ENCODE measurements around the gene MAJIN. TPM values are rescaled to one million over a fixed set of nuclear protein-coding genes. Genes with fewer than 3 reads are reported as not detected.

MAJIN gene
- total RNA-seq, 1 donor: not detected

DNA sequence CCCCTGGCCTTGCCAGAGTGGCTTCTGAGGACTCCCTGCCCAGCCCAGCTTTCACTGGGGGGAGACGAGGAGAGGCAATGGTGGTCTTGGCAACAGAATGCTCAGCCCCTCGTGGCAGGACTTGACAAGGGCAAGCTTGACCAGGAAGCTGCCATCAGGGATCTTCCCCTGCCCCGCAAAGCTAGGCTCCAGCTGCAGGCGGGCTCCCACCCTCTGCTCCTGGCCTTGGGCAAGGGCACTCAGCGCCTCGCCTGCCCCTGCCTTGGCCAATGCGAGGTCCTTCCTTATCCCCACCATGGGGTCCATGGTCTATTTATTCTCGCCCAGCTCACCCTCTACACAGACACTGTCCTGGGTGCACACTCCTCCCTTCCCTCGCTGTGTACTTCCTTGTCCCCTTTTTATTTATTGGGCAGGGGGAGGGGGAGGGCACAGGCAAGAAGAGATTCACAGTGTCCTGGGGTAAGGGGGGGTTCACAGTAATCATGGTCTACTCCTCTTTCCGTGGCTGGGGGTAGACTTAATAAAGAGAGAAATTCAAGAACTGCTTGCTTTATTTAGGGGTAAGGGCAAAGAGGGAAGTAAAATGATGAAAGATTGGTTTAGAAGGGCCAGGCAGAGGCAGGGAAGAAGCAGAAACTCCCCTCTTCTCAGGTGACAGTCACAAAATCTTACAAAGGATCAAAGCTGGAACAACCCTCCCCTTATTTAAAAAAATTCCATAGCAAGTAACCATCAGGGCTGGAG lies 37.8 kb downstream of the MAJIN start:
- DNase-seq (ENCODE audit: low read depth in 2 of 3, low spot score in 2 of 3): no peak

DNA sequence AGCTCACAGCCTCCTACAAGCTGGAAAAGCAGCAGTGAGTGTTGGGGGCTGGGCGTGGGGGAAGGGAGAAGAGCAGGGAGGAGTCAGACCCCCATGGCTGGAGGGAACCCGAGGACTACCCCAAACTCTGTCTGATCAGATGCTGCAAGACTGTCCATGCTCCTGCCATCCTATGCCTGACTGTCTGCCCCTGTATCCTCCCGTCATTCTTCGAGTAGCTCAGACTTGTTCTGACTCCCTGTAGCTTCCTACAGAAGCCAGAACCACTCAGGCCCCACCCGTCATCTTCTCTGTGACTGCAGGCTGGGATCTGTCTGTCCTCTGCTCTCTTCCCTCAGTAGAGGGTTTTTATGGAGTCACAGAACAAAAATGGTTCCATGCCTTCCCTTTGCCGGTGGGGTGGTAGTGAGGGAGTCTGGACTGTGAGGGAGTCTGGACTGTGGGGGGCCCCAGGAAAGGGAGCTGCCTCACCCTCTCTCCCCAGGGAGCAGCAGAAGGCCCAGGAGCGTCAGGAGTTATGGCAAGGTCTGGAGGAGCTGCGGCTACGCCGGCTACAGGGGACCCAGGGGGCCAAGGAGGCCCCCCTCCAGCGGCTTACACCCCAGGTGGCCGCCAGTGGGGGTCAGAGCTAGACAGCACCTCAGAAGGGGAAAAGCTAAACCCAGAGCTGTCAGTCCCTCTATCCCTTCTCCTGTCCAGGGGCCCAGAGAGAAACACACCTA lies 38.5 kb downstream of the MAJIN start:
- DNase-seq (ENCODE audit: low read depth in 2 of 3, low spot score in 2 of 3): no peak

DNA sequence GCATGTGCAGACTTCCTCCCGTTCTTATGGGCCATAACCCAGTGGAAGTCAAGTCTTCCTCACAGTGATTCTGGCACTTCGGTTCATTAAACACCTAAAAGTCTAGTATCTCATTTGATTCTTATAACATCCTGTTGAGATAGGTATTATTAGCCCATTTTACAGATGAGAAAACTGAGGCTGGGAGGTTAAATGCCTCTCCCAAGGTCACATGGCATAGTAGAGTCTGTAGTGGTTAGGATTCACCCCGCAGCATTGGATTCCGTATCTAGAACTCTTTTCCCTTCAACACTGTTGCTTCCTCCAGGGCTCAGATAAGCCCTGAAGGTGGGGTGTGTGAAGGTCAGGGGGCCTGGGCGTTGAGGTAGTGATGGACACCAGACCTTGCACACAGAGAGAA lies 39.6 kb downstream of the MAJIN start:
- DNase-seq (ENCODE audit: low read depth in 2 of 3, low spot score in 2 of 3): no peak

DNA sequence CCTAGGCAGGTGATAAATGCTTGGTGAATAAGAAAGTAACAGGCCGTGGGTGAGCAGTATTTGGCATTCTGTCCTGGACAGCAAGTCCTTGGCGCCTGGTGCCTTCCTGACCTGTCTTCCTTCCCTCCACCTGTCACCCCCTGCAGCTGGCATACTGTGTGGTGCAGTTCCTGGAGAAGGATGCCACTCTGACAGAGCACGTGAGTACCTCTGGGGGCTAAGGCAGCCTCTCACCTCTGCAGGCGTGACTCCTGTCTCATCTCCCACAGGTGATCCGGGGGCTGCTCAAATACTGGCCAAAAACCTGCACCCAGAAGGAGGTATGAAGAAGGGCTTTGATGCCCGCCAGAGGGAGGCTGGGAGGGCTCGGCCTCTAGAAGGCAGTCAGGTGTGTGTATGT lies 40.6 kb downstream of the MAJIN start:
- DNase-seq (ENCODE audit: low read depth in 2 of 3, low spot score in 2 of 3): no peak

DNA sequence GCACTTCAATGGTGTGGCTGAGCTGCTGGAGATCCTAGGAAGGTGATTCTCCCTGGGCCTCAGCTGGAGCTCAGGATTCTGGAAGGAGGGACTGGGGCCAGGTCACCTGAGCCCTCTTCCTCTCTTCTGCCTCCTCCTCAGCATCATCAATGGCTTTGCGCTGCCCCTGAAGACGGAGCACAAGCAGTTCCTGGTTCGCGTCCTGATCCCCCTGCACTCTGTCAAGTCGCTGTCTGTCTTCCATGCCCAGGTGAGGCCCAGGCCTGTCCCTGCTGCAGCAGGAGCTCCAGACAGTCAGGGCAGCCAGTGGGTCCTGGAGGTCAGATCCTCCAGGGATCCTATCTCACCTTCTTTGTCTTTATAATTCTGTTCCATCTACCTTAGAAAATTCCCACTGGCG lies 41.6 kb downstream of the MAJIN start:
- DNase-seq (ENCODE audit: low read depth in 2 of 3, low spot score in 2 of 3): no peak

DNA sequence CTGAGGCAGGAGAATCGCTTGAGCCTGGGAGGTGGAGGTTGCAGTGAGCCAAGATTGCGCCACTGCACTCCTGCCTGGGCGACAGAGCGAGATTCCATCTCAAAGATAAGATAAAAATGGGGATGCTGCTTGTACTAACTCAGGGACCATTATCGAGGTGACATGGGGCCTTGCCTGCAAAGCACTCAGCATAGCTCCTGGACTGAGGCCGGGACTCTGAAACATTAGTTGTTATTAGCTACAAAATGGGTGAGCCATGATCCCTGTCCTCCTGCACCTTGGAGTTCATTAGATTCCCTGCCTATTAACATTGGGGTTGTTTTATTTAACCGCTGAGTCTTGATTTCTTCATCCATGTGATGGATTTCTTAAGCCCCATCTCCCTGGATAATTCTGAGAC lies 42.3 kb downstream of the MAJIN start:
- no peak for DNase-seq (ENCODE audit: low read depth in 2 of 3, low spot score in 2 of 3)

DNA sequence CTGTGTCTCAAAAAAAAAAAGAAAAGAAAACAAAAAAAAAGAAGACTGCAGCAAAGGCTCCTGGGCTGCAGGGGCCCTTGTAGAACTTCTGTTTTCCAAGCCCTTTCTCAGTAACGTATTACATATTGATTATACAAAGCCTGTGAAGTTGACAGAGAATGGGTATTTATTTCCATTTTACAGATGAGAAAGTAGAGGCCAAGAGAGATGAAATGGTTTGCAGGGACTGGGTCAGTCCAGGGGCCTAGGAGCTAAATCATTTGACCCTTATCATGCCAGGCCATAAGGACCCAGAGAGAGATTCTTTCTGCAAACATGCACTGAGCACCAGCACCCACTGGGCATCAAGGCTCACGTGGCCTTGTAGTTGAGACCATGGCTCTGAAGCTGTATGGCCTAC lies 43.0 kb downstream of the MAJIN start:
- DNase-seq (ENCODE audit: low read depth in 2 of 3, low spot score in 2 of 3): no peak

DNA sequence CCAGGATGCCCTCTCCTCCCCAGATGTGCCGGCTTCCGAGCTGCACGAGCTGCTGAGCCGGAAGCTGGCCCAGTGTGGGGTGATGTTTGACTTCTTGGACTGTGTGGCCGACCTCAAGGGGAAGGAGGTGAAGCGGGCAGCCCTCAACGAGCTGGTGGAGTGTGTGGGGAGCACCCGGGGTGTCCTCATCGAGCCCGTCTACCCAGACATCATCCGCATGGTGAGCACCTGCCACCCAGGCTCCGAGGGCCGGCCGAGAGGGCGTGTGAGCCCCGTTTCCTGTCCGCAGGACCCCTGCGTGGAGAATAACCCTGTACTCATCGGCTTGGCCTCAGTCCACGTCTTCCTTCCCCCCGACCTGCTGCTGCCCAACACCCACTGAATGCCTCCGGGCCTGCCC lies 45.2 kb downstream of the MAJIN start:
- no peak for DNase-seq (ENCODE audit: low read depth in 2 of 3, low spot score in 2 of 3)

DNA sequence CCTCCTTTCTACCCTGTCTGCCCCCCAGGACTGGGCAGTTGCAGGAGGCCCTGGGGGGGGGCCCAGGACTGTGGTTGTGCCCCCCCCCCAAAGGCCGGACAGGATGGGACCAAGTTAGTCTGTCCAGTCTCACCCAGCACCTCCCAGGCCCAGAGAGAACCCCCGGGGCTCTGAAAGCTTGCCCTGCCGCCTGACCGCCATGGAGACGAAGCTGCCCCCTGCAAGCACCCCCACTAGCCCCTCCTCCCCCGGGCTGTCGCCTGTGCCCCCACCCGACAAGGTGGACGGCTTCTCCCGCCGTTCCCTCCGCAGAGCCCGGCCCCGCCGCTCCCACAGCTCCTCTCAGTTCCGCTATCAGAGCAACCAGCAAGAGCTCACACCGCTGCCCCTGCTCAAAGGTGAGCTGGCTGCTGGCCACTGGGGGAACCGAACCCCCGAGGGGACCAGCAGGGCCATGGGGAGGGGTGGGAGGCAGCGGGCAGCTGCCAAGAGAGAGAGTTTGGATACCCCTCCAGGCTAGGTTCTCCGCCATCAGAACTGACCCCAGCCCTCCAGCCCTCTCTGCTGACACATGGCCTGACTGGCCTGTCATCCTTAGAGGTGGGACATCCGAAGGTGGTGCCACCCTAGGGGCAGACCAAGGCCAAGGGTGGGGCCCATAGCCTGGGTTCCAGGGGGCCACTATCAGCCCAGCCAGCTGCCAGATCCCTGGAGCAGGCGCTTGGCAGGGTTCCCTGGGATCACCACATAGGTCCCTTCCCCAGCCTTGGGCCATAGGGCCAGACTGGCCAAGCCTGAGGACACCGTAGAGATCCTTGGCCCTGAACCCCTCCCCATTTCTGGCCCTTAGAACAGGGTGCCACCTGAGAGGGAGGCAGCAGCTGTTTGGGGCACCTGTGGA lies 46.1 kb downstream of the MAJIN start:
- no peak for DNase-seq (ENCODE audit: low read depth in 2 of 3, low spot score in 2 of 3)

DNA sequence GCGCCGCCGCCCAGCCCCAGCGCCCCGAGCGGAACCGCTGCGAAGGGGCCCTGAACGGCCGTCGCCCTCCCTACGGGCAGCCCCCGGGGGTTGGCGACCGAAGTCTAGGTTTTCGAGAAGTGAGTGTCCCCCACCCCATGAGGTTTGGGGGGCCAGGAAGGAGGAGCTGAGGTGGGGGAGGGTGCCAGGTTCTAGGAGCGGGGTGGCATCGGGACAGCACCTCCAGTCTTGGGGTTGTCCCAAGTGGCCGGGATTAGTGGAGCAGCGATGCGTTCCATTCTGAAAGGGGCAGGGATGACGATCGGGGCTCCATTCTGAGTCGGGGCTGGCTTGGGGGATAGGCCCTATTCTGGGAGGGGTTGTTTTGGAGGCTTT lies 47.0 kb downstream of the MAJIN start:
- DNase-seq (ENCODE audit: low read depth in 2 of 3, low spot score in 2 of 3): peak in 1 of 3 donors; percentile 18

DNA sequence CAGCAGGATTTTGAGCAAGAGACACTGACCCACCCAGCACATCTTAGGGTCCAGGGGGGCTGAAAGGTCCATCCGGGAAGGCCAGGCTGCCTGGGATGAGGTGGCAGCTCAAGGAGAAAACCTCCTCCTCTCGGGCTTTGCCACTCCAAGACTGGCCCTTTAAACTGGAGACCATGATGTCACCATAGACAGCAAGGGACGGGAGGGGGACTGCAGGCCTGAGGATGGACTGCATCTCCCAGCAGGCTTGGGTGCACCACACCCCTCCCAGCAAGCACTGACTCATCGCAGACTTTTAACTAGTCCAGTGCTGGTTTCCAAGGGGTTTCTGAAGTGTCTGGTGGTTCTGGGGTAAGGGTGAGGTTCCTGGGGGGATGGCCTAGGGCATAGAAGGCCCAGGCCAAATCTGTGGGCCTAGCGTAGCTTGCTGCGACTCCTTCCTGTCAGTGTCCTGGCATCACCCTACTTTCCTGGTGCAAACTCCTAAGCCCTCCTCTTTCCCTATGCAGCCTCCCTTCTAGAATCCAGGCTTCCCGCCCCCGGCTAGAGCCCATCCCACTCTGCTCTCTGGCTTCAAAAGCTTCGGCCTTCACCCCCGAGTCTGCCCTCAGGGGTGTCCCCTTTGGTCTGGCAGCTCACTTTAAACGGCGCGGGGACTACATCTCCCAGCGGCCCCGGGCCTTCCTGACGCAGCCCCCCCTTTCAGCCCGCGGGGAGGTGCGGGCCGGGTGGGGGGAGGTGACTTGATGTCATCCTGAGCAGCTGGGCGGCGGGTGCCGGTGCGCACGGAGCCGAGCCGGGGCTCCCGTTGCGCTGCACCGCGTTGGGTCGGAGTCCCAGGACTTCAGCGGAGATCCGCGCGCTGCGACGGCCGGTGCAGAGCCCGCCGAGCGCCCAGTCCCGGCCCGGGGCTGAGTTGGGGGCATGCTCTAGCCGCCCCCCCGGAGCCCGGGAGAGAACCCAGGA lies 47.7 kb downstream of the MAJIN start, which contains the start of gene PPP2R5B:
Gene PPP2R5B (plus strand): TSS at position 746 of the 966 bp plus-strand sequence. CDS start 1,046 bp downstream, outside the sequence.
- DNase-seq (ENCODE audit: low read depth in 2 of 3, low spot score in 2 of 3): peak; percentile 76 to 95 (median 89)

DNA sequence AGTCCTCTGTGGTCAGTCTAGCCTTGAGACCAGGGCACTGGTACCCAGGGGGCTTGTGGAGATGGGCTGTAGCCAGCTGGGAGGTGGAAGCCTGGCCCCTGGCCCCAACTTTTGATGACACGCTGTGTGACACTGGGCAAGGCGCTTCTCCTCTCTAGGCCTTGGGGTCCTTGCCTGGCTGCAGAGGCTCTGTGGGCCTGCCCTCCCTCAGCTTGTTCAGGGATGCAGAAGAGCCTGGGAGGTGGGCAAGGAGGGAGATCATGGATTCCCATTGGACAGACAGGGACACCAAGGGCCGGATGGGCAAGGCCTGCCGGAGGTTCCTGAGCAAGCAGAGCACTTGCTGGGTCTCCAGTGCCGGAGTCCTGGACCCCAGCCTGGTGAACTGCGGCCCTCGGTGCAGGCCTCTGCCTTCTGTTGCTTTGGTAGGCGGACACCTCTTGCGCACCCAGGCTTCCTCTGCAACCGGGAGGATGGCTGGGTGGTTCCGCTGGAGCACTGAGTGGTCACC lies 48.7 kb downstream of the MAJIN start:
- DNase-seq (ENCODE audit: low read depth in 2 of 3, low spot score in 2 of 3): no peak

DNA sequence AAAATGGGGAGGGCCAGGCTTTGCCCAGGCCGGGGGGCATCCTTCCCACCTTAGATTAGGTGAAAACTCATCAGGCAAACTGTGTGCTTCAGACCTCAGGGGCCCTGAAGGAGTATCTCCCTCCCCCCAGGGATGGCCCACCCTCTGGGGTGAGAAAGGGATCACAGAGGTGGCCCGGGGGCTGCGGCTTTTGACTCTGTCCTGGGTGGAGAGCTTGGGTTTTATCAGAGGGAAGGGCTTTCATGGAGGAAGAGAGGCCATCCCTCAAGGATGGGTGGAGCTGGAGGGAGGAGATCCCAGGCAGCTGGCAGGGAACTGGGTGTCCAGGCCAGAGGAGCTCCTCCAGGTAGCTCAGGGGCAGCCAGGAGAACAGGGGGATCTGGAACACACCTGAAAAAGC lies 50.5 kb downstream of the MAJIN start:
- DNase-seq (ENCODE audit: low read depth in 2 of 3, low spot score in 2 of 3): no peak

DNA sequence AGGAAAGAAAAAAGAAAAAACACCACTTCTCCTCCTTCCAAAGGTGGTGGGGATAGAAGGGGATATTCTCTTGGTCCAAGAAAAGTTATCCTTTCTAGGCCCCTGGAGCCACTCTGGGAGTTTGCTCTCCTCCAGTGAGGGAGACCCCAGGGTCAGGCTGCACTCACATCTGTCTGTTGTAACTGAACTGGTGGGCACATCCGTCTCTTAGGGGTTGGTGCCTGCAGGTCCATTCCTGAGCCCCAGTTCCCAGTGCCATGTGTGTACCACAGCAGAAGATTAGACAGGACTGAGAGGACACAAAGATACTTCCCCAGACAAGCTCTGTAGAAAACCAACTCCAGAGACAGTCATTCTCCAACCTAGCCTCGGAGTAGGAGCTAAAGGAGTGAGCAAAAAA lies 51.8 kb downstream of the MAJIN start:
- no peak for DNase-seq (ENCODE audit: low read depth in 2 of 3, low spot score in 2 of 3)

DNA sequence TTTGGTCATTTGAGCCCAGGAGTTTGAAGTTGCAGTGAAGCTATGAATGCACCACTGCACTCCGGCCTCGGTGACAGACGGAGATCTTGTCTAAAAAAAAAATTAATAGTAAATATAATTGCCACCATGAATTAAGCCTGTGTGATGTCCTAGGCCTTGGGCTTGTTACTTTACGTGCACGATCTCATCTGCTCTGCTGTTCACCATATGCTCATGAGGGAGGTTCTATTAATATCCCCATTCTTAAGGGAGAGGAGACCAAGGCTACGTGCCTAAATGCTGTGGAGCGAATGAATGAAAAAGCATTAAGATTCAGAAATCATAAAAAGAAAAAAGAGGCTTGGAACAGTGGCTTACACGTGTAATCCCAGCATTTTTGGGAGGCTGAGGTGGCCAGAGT lies 52.3 kb downstream of the MAJIN start:
- DNase-seq (ENCODE audit: low read depth in 2 of 3, low spot score in 2 of 3): no peak

DNA sequence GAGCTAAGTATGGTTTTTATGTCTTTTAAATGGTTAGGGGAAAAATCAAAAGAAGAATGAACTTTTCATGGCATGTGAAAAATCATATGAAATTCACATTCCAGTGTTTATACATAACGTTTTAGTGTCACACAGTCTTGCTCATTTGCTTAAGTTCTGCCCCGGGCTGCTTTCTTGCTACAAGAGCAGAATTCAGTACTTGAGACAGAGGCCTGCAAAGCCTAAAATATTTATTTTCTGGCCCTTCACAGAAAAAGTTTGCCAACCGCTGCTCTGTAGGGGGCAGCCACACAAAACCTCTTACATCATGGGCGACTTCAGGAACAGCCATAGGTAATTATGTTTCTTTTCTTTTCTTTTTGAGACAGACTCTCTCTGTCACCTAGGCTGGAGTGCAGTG lies 53.9 kb downstream of the MAJIN start:
- peak in 2 of 3 donors; percentile 45 to 62 for DNase-seq (ENCODE audit: low read depth in 2 of 3, low spot score in 2 of 3)

DNA sequence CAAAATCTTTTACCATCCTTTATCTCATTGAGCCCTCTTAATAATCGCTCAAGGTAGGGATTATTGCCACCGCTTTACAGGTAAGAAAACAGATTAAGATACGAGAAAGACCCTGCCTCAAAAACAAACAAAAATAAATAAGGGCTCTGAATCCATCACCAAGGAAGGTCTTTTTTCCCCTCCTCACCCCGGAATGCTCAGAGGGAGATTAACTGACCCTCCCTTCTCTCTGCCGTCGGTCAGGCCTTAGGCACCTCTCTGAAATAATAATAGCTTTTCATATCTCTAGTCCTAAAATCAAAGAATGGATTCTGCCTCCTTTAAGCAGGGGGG lies 54.3 kb downstream of the MAJIN start:
- peak in 1 of 3 donors; percentile 10 for DNase-seq (ENCODE audit: low read depth in 2 of 3, low spot score in 2 of 3)

DNA sequence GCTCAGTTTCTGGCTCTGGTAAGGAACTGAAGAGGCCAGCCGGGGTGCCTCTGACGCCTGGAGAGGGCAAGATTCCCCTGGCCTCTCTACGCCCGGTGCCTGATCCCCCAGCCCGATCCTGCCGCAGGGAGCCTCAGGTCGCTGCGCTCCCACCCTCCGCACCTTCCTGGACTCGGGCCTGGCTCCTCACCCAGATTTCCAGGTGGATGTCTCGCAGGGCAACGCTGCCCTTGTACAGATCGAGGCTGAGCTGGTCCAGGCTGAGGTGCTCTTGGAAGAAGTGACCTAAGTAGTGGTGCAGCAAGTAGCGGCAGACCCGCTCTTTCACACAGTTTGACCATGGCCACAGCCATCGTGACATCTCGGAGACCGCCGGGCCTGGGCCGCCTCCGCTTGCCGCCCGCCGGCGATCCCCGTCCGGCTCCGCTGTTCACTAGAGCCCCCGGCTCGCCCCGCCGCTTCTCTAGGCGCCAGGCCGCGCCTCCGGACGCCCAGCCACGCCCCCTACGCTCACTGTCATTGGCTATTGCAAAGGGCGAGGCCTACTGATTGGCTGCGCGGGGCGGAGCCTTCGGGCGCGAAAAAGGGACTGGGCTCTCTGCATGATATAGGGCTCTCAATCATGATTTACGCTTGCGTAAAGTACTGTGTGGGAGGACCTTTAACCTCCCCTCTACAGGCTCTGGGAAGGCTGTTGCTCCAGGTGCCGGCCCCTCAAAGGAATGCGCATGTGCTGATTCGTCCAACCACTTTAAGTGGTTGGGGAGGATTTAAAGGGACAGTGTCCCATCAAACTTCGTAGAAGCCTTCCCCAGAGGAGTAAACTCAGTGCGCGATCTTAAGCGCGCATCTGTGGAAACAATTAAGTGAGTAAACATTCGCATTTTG lies 54.9 kb downstream of the MAJIN start, which contains the start of gene ATG2A:
Gene ATG2A (minus strand): TSS at position 435 of the 888 bp plus-strand sequence. CDS start 74 bp downstream, at position 361.
- peak; percentile 92 to 100 (median 99) for DNase-seq (ENCODE audit: low read depth in 2 of 3, low spot score in 2 of 3)

Measured in hematopoietic multipotent progenitor cell (in vitro differentiated cells).